Erythroblast (primary cell): Measurements from ENCODE around the gene PTGES2.

Source experiments
- DNase-seq, 2 experiments: peaks; one replicate each; lab custom pipeline; 2025; lab: John Stamatoyannopoulos, UW
- GATA1 ChIP-seq: IDR thresholded peaks from 2 replicates; pipeline ENCODE4 v1.6.1; 2011; ENCODE audit warnings: low read depth, mild to moderate bottlenecking, control low read depth, low read length, moderate library complexity
- POLR2A ChIP-seq: IDR thresholded peaks from 2 replicates; pipeline ENCODE4 v1.6.1; 2011; ENCODE audit warnings: mild to moderate bottlenecking, low read length

Gene PTGES2

DNA sequence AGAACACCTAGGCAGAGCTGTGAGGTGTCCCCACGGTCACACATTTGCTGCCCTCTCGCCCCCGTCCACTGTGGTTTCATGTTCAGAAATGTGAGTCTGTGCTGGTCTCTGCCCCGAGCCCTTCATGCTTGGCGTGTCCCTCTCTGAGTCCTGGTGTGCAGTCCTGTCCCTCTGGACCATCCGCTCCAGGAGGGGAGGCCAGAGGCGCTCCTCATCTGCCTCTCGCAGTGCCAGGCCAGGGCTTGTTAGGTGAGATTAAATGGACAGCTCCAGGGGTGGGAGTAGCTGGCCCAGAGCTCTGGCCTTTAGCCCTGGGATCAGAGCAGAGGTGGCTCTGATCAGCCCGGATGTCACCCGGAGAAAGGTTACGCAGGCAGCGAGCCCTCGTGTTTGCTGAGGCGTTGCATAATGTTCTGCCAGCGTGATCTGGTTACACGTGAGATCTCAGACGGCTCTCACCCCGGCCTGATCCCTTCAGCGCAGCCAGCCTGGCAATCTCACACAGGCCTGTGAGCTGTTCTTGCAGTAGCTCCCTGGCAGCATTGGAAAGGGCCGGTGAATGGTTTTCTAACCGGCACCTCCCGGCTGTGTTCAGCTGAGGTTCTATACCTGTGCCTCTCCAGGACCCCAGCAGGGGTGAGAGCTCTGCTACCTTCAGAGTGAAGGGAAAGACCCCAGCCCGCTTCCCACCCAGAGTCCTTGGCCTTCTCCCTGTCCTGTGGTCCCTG lies 24.5 kb downstream of the PTGES2 start:
- DNase-seq: no peak
- TF ChIP-seq GATA1: no peak
- no peak for TF ChIP-seq POLR2A

DNA sequence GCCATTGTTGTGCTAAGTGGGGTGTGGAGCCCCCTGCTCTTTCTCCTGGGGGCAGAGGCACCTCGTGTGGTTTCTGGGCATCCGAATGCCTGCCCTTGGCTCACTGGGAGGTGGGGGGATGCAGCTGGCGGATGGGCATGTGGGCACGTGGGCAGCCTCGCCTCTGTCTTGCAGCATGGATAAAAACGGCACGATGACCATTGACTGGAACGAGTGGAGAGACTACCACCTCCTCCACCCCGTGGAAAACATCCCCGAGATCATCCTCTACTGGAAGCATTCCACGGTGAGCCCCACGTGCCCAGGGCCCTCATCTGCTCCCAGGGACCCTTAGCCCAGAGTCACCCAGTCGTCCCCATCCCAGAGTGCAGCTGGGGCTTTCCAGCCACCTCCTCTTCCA lies 25.3 kb downstream of the PTGES2 start:
- no peak for TF ChIP-seq GATA1
- no peak for TF ChIP-seq POLR2A
- no peak for DNase-seq

DNA sequence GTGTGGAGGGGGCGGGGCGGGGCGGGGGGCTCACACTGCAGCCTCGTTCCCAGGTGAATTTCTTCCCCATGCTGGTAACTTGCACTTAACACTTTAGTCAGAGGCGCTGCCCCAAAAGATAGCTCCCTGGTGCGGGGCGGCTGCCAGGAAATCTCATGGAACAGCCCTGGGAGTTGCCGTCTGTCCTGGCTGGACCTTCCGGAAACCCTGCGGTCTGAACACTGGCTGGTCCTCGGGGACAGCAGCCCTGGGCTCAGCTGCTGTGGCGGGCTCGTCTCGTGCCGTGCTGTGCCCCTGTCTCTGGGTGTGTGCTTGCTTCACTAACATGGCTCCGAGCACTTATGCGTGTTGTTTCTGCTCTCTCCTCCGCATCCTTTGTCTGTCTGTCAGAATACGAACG lies 25.8 kb downstream of the PTGES2 start:
- TF ChIP-seq POLR2A: no peak
- TF ChIP-seq GATA1: no peak
- no peak for DNase-seq

DNA sequence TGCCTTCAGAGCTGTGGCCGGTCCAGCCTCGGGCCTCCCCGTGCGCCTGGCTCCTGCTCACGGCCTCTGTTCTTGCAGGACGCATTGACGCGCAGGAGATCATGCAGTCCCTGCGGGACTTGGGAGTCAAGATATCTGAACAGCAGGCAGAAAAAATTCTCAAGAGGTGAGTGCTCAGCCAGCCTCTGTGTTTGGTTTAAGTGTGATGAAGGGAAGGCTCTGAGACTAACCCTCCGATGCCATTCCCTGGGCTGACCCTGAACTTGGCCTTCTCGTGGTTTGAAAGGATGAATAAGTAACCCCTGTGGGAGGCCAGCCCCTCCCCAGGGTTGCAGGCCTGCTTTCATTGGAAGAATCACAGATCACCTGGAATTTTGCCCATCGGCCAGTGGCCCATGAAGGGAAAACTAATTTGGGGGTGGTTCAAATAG lies 26.3 kb downstream of the PTGES2 start:
- DNase-seq: no peak
- TF ChIP-seq POLR2A (no peak), GATA1 (no peak)

DNA sequence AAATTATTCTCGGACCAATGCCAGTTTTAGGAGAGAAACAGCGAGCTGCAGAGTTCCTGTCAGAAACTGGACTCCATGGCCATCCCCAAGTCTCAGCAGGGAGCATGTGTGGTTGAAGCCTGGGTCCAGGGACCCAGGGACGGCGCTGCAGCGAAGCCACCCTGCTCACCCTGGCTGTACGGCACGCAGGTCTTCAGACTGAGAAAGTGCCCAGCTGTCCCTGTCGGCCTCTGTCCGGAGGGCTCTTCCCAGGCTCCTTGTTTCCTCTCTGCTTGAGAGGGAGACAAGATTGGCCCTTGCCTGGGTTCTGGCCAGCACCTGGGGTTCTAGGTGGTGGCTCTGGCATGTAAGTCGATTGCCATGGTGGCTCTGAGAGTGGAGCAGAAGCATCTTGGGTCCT lies 26.9 kb downstream of the PTGES2 start:
- no peak for DNase-seq
- TF ChIP-seq POLR2A: no peak
- no peak for TF ChIP-seq GATA1

DNA sequence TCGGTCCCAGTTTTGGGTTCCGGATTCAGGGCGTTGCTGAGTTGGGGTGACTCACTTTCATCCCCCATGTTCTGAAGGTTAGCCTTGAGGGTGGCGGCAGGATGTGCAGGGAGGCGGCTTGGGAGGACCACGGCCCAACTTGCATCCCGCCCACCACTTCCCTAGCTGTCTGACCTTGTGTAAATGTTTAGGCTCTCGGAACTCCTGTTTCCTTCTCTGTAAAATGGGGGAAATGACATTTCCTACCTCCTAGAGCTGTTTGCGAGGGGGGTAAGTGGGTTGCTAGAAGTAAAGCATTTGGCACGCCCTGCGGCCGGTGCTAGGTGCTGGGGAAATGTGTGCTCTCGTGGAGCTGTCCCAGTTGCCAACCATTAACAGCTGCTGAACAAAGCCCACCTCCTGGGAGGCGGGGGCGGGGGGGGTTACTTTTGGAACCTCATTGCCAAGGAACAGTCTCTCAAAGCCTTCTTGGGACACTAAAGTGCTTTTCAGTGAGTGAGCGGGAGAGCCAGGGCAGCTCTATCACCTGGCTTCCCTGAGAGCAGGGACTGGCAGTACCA lies 27.5 kb downstream of the PTGES2 start:
- no peak for TF ChIP-seq GATA1
- no peak for TF ChIP-seq POLR2A

DNA sequence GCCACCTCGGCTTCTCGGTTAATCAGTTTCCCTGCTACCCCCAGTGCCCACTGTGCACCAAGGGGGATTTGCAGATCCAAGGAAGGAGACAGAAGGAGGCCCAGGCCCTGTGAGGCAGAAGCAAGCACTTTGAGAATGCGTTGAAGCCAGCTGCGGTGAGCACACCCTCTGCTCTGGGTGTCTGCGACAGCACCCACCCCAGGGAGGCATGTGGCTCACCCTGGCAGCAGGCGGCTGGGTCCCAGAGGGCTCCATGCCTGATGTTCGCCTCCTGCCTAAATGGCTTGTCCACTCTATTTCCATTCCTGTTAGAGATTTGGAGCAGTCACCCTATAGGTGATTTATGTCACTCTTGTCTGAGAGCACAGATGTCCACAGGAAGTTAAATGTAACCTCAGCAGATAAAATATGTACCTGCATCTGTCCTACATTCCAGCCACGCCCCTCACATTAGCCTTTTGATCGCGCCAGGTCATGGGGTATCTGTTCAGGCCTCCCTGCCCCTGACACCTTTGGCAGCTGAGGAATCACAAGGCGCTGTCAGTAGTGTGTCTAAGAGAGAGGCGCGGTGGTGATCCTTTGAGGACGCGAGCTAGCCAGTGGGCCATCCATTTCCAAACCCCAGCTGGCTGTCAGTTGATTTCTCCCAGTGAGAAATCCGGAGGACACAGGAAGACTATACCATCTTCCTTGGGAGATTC lies 28.1 kb downstream of the PTGES2 start:
- TF ChIP-seq POLR2A (no peak), GATA1 (no peak)

More for the DNA sequence above, 27.5 kb downstream of the PTGES2 start:
- no peak for DNase-seq

DNA sequence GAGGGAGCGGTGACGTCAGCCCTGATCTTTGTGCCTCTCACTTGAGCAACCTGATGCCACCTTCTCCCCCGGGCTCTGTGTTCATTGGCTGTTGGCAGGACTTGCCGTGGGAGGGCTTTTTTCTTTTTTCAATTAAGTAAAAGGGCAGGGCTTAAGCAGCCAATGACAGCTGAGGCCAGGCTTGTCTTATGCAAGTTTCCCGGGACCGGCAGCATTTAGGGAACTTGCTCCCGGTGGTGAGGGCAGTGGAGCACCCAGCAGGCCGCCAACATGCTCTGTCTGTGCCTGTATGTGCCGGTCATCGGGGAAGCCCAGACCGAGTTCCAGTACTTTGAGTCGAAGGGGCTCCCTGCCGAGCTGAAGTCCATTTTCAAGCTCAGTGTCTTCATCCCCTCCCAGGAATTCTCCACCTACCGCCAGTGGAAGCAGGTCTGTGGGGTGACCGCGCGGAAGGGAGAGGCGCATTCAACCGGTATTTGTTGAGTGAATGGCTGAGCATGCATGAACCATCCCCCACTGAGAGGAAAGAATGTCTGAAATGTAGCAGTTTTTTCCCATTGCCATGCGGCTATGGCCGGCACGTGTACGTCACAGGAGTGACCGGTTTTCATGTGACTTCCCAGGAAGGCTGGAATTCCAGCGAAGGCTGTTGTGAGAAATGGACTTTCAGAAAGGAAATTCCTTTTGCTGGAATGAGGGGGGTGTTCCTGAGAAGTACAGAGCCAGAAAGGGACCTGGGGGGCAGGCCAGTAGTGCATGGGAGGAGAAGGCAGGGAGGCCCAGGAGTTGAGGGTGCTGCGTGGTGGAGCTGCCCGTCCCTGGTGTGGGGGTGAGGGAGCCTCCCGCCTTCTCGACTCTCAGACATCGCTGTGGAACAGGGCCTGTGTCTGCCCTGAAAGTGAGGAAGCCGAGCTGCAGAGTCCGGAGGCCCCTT lies 29.0 kb downstream of the PTGES2 start:
- peak; percentile 82 to 87 for DNase-seq
- TF ChIP-seq POLR2A (peak; percentile 53), GATA1 (no peak)

More for the DNA sequence above, 28.1 kb downstream of the PTGES2 start:
- DNase-seq: peak in 1 of 2 experiments; percentile 31

DNA sequence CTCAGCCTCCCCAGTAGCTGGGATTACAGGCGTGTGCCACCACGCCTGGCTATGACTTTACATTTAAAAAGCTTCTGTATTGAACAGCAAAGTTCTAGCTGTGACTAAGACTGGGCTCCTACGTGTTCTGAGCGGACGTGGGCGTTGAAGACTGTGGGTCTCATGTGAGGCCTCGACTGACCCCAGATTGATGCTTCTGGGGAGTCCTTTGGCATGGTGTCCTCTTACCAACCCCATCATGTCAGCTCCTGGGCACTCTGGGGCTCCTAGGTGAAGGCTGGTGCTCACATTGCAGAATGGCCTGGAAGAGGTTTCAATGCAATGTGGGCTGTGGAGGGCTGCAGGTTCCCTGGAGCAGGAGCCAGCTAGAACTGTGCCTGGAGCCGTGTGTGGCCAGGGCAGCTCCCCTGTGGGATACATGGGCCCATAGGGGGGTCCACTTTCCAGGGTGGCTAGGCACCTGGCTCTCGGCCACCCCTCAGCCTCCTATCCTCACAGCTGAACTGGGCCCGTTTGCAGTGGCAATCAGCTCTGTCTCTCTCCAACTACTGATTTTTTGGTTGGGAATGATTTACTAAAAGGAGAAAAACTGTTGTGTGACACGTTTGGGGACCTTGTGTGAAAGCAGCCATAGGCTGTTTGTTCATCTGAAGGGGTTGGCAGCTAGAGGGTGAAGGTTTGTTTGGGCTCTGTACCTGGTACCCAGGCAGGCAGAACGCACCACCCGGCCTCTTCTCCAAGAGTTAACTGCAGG lies 29.8 kb downstream of the PTGES2 start:
- TF ChIP-seq POLR2A: no peak
- no peak for TF ChIP-seq GATA1
- DNase-seq: no peak

DNA sequence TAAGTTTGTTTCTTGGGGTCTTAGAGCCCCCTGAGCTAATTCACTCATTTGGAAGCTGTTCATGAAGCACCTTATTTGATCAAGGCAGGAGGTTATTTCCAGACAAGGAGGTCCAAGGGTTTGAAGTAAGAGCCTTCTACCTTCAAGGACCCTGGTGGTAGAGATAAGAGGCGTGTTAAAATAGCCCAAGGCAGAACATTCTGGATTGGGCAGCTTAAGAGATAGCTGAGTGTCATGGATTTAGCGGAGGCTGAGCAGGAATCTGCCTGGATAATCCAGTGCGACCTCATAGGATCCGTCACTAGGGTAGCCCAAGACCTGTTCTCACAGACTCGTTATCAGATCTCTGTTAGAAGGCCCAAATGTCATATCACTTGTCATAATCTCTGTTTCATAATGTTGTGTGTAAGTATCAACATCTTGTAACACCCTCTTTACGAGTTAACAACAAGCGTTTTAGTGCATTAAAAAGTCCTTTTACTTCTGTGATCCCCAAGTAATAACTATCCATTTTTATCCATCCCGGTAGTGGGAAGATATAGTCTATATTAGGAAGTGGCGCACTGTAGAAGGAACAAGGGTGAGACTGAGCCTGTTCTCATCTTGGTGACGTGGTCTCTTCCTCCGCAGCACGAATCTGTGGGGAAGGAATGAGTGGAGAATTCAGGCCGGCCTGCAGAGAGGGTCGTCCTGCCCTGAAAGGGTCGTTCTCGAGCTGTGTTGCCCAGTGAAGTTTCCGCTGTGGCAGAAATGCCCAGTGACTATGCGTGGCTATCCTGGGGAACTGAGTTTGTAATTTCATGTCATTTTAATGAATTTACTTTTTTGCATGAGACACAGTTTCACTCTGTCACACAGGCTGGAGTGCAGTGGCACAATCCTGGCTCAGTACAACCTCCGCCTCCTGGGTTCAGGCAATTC lies 30.7 kb downstream of the PTGES2 start:
- TF ChIP-seq POLR2A (no peak), GATA1 (no peak)
- peak; percentile 50 to 60 for DNase-seq

DNA sequence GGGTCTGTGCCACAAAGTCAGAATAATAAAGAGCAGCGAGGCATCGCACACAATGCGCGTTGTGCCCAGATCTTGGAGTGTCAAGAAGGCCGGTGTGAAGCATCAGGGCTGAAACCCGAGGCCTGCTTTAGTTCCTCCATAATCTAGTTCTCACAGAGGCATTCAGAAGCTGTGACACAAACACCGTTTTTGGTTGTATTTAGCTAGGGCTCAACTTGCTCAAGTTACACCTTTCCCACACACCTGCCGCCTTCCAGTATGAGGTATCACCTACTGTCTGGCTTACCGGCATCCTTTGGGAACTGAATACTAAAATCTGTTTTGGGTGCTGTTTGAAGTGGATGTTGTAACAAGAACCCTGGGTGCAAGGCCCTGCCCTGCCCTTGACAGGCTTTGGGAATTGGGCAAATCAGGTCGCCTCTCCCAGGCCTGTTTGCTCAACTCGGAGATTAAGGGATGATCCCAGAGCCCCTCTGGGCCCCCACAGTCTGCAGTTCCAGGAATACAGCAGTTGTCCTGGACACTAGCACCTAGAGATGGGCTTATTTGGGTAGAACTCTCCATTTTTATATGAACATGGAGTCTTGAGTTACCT lies 32.5 kb downstream of the PTGES2 start:
- no peak for DNase-seq
- TF ChIP-seq GATA1 (no peak), POLR2A (no peak)
